GM19438 (cell line): ENCODE measurements around the gene GPBAR1.

Experiments
- ATAC-seq: cut with Tn5 transposase; IDR thresholded peaks from one replicate; pipeline ENCODE4 v1.9.1; 2021; ENCODE audit warnings: low read depth; ENCODE audit not compliant: unreplicated experiment

The GPBAR1 gene, protein sequence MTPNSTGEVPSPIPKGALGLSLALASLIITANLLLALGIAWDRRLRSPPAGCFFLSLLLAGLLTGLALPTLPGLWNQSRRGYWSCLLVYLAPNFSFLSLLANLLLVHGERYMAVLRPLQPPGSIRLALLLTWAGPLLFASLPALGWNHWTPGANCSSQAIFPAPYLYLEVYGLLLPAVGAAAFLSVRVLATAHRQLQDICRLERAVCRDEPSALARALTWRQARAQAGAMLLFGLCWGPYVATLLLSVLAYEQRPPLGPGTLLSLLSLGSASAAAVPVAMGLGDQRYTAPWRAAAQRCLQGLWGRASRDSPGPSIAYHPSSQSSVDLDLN

GRCh38 chr2:218260742-218261422 is at the start of gene GPBAR1:
GPBAR1 (plus strand) TSS chr2:218261015; CDS start chr2:218262725, 1,710 bp downstream.
- ATAC-seq, result no peak

DNA sequence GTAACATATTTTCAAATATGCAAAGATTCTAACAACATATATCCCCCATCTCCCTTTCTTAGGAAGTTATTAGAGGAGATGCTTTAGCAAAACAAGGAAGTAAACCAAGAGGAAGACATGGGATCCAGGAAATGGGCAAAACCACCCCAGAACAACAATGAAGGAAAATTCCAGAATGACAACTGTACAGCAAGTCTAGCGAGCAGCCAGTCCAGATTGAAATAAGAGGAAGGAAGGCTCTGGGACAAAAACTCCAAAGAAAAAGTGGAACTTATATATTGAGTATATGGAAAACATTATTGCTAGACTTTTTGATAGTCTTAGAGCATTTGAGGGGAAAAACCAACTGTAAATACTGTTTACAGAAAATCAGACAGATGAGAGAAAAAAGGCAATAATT is 46.7 kb upstream of the GPBAR1 start:
- ATAC-seq, result no peak

GRCh38 chr2:218216336-218216673 is 44.5 kb upstream of the GPBAR1 start:
- ATAC-seq, result no peak

- peak; percentile 62 for ATAC-seq
These were observed 44.0 kb upstream of the GPBAR1 start, which contains the start of gene ARPC2 for GRCh38 chr2:218216674-218217359. ARPC2 (plus strand) TSS chr2:218217189; CDS start chr2:218217471, 282 bp downstream.

DNA sequence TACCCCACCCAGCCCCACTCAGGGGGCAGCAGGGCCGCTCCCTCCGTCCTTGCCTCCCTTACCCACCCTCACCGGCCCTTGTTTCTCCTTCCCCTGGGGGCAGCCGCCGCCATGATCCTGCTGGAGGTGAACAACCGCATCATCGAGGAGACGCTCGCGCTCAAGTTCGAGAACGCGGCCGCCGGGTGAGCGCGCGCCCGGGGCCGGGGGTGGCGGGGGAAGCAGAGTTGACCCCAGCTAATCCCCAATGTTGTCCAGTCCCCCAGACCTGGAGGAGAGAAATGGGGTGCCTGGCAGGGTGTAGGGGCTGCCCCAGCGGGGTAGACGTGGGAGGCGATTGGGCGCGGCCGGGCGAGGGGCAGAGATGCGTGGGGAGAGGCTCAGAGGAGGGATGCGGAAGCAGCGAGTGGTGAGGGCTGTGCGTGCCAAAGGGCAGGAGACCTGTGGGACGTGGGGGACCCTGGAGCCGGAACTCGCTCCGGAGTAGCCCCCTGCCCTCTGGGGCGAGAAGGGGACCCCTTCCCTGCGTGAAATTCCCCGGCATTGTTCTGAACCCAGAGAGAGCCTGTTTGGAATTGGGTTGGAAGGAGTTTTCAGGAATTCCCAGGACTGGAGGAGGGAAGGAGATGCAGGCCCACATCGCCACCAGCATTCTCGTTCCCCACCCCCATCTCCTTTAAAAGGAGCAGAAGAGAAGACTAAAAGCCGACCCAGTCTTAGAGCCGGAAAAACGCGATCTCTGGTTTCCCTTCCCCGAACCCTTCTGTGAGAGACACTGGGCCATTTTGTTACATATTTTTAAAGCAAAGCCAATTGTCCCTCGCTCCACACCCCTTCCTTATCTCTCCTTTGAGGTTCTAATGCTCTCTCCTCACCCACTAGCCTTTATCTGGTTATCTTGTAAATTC is 43.2 kb upstream of the GPBAR1 start:
- peak; percentile 35 for ATAC-seq

DNA sequence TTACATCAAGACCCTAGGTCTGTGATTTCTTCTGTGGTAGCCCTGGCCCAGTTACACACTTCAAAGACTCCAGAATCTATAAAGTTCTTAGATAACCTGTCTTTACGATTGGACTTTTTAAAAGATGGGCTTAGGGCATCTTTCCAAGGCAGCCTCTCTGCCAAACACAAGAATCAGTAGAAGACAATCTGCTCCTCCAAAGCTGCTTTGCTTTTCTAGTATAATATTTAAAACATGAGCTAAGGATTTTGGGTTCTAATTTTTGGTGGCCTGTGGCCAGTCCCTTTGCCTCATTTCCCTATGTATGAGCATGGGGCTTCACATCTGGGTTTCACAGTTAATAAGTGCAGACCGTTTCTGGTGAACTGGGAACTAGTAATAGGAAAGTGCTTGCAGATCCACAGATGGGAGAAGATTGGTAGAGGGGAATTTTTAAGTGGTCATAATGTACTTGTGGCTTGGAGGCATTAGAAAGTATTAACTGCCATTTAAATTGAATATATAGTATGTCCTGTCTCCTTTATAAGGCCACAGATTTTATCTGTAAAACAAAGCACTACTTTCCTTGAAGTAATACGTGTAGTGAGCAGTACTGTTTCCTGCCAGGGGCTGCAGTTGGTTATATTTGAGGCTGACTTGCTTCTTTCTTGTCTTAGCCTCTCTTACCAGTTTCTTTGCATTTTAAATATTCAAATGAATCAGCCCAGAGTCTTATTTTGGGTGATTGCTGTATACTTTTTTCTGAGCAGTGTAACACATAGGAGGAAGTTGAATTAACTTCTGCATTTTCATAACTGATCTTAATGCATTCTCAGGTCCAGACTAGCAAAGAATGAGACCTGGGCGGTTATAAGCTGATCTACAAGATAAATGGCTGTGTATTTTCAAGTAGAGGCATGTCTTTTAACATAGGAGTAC is 42.3 kb upstream of the GPBAR1 start:
- peak; percentile 43 for ATAC-seq

GRCh38 chr2:218219934-218220333 is 40.9 kb upstream of the GPBAR1 start:
- no peak for ATAC-seq

GRCh38 chr2:218221000-218221399 is 39.8 kb upstream of the GPBAR1 start:
- ATAC-seq, result no peak

- ATAC-seq, result no peak
These were observed 37.8 kb upstream of the GPBAR1 start for GRCh38 chr2:218223046-218223445.

GRCh38 chr2:218224186-218224585 is 36.6 kb upstream of the GPBAR1 start:
- ATAC-seq, result no peak

GRCh38 chr2:218226903-218227302 is 33.9 kb upstream of the GPBAR1 start:
- no peak for ATAC-seq

GRCh38 chr2:218228366-218229090 is 32.3 kb upstream of the GPBAR1 start:
- ATAC-seq, result no peak

- peak; percentile 80 for ATAC-seq
These were observed 31.6 kb upstream of the GPBAR1 start for GRCh38 chr2:218229239-218229638.

- ATAC-seq, result no peak
These were observed 31.0 kb upstream of the GPBAR1 start for GRCh38 chr2:218229851-218230250.

DNA sequence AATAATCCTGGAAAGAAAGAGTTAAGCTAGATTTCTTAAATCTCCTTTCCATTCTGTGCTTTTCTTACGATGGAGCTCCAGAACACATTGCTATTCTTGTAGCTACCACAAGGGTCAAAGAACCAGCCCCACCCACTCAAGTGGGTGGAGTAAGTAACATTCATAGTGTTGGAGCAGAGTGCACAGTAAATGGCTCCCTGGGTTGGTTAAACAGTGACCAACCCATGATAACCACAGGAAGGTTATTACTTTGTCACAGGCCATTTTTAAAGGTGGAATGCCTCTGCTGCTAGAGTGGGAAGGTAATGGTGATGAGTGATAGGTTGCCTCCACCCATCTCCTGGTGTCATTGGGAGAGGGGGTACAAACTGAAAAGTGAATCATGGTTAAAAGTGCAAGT is 29.9 kb upstream of the GPBAR1 start:
- peak; percentile 67 for ATAC-seq

DNA sequence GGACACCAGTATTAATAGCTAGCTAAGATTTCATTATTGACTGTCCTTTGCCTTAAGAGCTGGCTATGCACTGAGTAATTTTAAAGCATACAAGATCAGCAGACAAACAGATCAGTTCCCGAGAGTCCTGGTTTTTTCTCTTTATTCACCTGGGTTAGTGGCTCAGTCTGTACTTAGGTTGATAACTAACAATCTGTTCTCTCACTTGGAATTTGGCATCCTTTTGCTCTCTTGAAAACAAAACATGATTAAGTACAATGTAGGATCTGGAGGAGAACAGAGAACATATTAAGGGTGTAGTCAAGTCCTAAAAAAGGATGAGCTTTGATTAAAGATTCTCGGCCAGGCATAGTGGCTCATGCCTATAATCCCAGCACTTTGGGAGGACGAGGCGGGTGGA is 27.3 kb upstream of the GPBAR1 start:
- ATAC-seq, result no peak

- no peak for ATAC-seq
These were observed 26.3 kb upstream of the GPBAR1 start for GRCh38 chr2:218234521-218234920.

GRCh38 chr2:218235017-218235416 is 25.8 kb upstream of the GPBAR1 start:
- no peak for ATAC-seq

DNA sequence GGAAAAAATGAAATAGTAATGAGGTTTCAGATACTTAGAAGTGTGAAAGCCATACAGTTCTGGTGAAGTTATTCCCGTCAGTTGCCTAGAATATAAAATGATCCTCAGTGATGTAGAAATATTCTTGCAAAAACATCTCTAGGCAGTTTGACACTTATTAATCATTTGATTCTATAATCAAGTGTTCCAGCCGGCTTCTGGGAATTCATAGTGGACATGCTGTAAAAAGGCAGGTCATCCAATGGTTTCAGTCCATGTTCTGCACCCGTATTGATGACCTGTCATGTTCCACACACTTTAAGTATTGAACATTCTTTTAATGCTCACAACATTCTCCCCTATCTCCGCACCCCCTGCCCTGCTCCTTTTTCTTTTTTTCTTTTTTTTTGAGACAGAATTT is 24.0 kb upstream of the GPBAR1 start:
- no peak for ATAC-seq
